MM.1S (cell line): ENCODE results near the gene SCAPER.

Experiments used
- DNase-seq: peaks from one replicate; pipeline ENCODE4 v3.0.0-alpha.2; 2015
- H2AFZ ChIP-seq: fragments of 300-600 bp; sonication (generic); 2 replicates; pipeline ENCODE4 v1.6.0; 2016; ENCODE audit warnings: antibody characterized with exemption, low read length
- H3F3A ChIP-seq: fragments of 300-600 bp; sonication (generic); 2 replicates; pipeline ENCODE4 v1.6.1; 2016; ENCODE audit warnings: mild to moderate bottlenecking, antibody characterized with exemption, low read length, moderate library complexity, mixed read lengths; ENCODE audit not compliant: insufficient read depth
- H3K27ac ChIP-seq: fragments of 300-600 bp; sonication (generic); 2 replicates; pipeline ENCODE4 v1.5.1; 2016; ENCODE audit warnings: mild to moderate bottlenecking, low read length
- H3K27me3 ChIP-seq: fragments of 300-600 bp; sonication (generic); replicated peaks from 2 replicates; pipeline ENCODE4 v1.6.0; 2016; ENCODE audit warnings: low read length; ENCODE audit not compliant: insufficient read depth
- H3K36me3 ChIP-seq: fragments of 300-600 bp; sonication (generic); replicated peaks from 2 replicates; pipeline ENCODE4 v1.6.1; 2016; ENCODE audit warnings: mild to moderate bottlenecking, low read length, mixed read lengths; ENCODE audit not compliant: insufficient read depth
- H3K4me1 ChIP-seq: fragments of 300-600 bp; sonication (generic); 2 replicates; pipeline ENCODE4 v1.6.1; 2016; ENCODE audit warnings: low read length, mixed read lengths
- H3K4me2 ChIP-seq: fragments of 300-600 bp; sonication (generic); 2 replicates; pipeline ENCODE4 v1.6.0; 2016; ENCODE audit warnings: low read depth, low read length
- H3K4me3 ChIP-seq: fragments of 300-600 bp; sonication (generic); 2 replicates; pipeline ENCODE4 v1.5.1; 2016; ENCODE audit warnings: low read length, mixed read lengths
- H3K79me2 ChIP-seq: fragments of 300-600 bp; sonication (generic); 2 replicates; pipeline ENCODE4 v1.6.1; 2016; ENCODE audit warnings: mixed run types, low read length, mixed read lengths
- H3K9ac ChIP-seq: fragments of 300-600 bp; sonication (generic); 2 replicates; pipeline ENCODE4 v1.6.1; 2016; ENCODE audit warnings: low read length, mixed read lengths
- H3K9me2 ChIP-seq: fragments of 300-600 bp; sonication (generic); replicated peaks from 2 replicates; pipeline ENCODE4 v1.6.1; 2016; ENCODE audit warnings: mild to moderate bottlenecking, low read length, mixed read lengths; ENCODE audit not compliant: insufficient read depth
- H3K9me3 ChIP-seq: fragments of 300-600 bp; sonication (generic); replicated peaks from 2 replicates; pipeline ENCODE4 v1.6.1; 2016; ENCODE audit warnings: mild to moderate bottlenecking, low read length, mixed read lengths; ENCODE audit not compliant: insufficient read depth
- H4K20me1 ChIP-seq: fragments of 300-600 bp; sonication (generic); 2 replicates; pipeline ENCODE4 v1.6.1; 2016; ENCODE audit warnings: mild to moderate bottlenecking, low read length, moderate library complexity, mixed read lengths; ENCODE audit not compliant: insufficient read depth
- CTCF ChIP-seq: fragments of 300-600 bp; sonication (generic); IDR thresholded peaks from 2 replicates; pipeline ENCODE4 v1.5.1; 2016; ENCODE audit warnings: antibody characterized with exemption, low read length, mixed read lengths
- EZH2 ChIP-seq: fragments of 300-600 bp; sonication (generic); optimal IDR thresholded peaks from 2 replicates; pipeline ENCODE3; 2017; ENCODE audit warnings: low read depth, mild to moderate bottlenecking, antibody characterized with exemption, low read length, mixed read lengths
- EZH2phosphoT487 ChIP-seq: fragments of 300-600 bp; sonication (generic); IDR thresholded peaks from 2 replicates; pipeline ENCODE4 v1.6.1; 2018; ENCODE audit warnings: antibody characterized with exemption, low read length

The SCAPER gene

GRCh38 chr15:76582550-76582949, 322.6 kb downstream of the SCAPER start:
- TF ChIP-seq EZH2 (no peak), EZH2phosphoT487 (no peak), CTCF (no peak)
- Histone ChIP-seq H3K27me3 (no peaks in the 10 kb centered on the region), H3K9me3 (no peaks in the 10 kb centered on the region), H3K4me3 (no peak overlapping the region), H3K9ac (no peak overlapping the region), H4K20me1 (no peaks in the 10 kb centered on the region), H3K4me2 (no peak overlapping the region), H3K27ac (no peak overlapping the region), H3F3A (no peaks in the 10 kb centered on the region), H3K4me1 (no peaks in the 10 kb centered on the region), H3K9me2 (no peaks in the 10 kb centered on the region), H2AFZ (no peak overlapping the region), H3K79me2 (no peaks in the 10 kb centered on the region), H3K36me3 (no peaks in the 10 kb centered on the region)
- DNase-seq: no peak

- no peaks in the 10 kb centered on the region for H3K27me3 ChIP-seq
- H3K9ac ChIP-seq: no peak overlapping the region
- no peak overlapping the region for H3K4me3 ChIP-seq
- H3K4me2 ChIP-seq: no peak overlapping the region
- H3K27ac ChIP-seq: no peak overlapping the region
- H3F3A ChIP-seq: no peaks in the 10 kb centered on the region
- no peaks in the 10 kb centered on the region for H3K79me2 ChIP-seq
- H3K9me2 ChIP-seq: no peaks in the 10 kb centered on the region
- no peaks in the 10 kb centered on the region for H3K9me3 ChIP-seq
- no peak for DNase-seq
- TF ChIP-seq EZH2phosphoT487 (no peak), CTCF (no peak)
- H2AFZ ChIP-seq: no peak overlapping the region
- no peaks in the 10 kb centered on the region for H3K4me1 ChIP-seq
- no peaks in the 10 kb centered on the region for H3K36me3 ChIP-seq
- no peaks in the 10 kb centered on the region for H4K20me1 ChIP-seq
Observed at GRCh38 chr15:76577879-76578512, 327.1 kb downstream of the SCAPER start.

- Histone ChIP-seq H3K4me2 (no peak overlapping the region), H3K27ac (no peak overlapping the region), H3K4me1 (no peaks in the 10 kb centered on the region), H2AFZ (no peak overlapping the region), H3K9ac (no peak overlapping the region), H4K20me1 (no peaks in the 10 kb centered on the region), H3F3A (no peaks in the 10 kb centered on the region), H3K4me3 (no peak overlapping the region), H3K36me3 (no peaks in the 10 kb centered on the region), H3K9me3 (no peaks in the 10 kb centered on the region), H3K27me3 (no peaks in the 10 kb centered on the region), H3K9me2 (no peaks in the 10 kb centered on the region), H3K79me2 (no peaks in the 10 kb centered on the region)
- no peak for DNase-seq
- TF ChIP-seq EZH2 (no peak), EZH2phosphoT487 (no peak), CTCF (no peak)
Observed at GRCh38 chr15:76576523-76577279, 328.4 kb downstream of the SCAPER start.
